GM19043 (cell line): ENCODE data around the gene P2RY14.

Experiments used
- ATAC-seq: cut with Tn5 transposase; IDR thresholded peaks from one replicate; pipeline ENCODE4 v1.9.1; 2021; ENCODE audit warnings: low read depth; ENCODE audit not compliant: unreplicated experiment

Gene P2RY14

DNA sequence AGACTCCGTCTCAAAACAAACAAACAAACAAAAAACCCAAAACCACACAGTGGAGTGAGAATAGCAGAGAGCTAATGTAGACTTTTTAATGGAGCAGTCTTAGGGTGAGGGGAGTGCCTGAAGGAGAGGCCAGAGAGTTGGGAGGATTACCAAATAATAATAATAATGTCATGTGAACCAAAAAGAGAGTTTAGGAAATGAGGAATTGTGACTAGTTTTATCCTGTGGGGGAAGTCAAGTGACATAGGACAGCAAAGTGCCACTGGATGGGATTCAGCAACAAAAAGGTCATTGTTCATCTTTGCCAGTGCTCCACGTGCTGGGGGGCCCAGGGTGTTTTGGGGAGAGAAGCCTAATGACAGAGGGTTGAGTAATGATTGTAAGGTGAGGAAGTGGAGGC lies 25.4 kb upstream of the P2RY14 start:
- no peak for ATAC-seq

GRCh38 chr3:151301787-151302186 lies 23.4 kb upstream of the P2RY14 start:
- ATAC-seq = no peak

- no peak for ATAC-seq
Measured at GRCh38 chr3:151300539-151300938, 22.2 kb upstream of the P2RY14 start.

- no peak for ATAC-seq
Measured at GRCh38 chr3:151299006-151299405, 20.7 kb upstream of the P2RY14 start.

- no peak for ATAC-seq
Measured at GRCh38 chr3:151297429-151297828, 19.1 kb upstream of the P2RY14 start.

GRCh38 chr3:151296226-151296625 lies 17.9 kb upstream of the P2RY14 start:
- ATAC-seq = no peak

DNA sequence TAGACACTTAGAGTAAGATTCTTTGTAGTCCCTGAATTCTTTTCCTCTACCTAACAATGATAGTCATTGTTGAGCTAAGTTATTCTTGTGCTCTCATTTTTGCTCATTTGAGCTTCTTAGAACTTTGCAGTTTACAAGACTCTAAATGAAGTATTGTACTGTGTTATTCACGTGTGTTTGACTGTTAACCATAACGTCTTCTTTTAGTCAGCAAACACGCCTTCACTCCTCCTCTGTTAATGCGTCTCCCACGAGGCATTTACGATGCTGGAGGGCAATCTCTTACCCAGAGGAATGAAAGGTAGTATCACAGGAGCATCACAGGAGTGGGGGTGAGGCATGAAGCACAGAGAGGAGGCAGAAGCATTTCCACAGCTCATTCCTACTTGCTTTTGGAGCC lies 14.8 kb upstream of the P2RY14 start:
- no peak for ATAC-seq

DNA sequence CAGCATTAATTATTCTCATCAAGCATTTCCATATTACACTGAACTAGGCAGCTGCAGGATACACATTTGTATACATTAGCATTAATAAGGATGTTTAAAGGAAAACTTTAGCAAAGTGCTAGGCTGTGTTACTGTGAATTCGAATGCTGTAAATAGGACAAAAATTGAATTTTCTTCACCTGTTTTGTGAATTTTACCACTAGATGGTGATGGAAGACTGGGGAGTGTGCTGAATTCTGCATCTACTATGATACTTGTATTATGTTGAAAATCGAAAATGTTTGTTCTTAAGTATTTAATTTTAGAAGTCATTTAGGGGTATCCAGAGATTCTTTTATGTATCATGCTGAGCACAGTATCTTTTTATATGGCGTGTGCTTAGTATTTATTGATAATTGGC lies 12.3 kb upstream of the P2RY14 start:
- ATAC-seq = no peak

GRCh38 chr3:151289445-151289844 lies 11.1 kb upstream of the P2RY14 start:
- no peak for ATAC-seq

- no peak for ATAC-seq
Measured at GRCh38 chr3:151285940-151286339, 7.6 kb upstream of the P2RY14 start.

GRCh38 chr3:151283907-151284461 lies 5.6 kb upstream of the P2RY14 start:
- no peak for ATAC-seq

DNA sequence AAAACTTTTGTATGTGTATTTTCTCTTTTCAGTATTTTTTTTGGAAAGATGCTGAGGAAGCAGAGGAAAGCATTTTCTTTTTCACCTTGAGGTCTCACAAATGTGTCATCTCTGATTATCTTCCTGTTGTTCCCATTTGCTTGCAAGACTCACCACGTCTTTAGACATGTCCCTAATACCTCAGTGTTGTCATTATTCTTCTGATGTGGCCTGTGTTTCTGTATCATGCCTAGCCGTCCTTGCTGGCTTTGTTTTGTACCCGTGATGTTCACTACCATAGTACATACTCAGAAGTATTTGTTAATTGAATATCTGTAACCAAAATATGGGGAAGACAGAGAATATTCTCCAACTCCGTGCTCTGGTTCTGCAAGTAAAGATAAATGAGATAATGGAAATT lies 5.0 kb upstream of the P2RY14 start:
- ATAC-seq = no peak

DNA sequence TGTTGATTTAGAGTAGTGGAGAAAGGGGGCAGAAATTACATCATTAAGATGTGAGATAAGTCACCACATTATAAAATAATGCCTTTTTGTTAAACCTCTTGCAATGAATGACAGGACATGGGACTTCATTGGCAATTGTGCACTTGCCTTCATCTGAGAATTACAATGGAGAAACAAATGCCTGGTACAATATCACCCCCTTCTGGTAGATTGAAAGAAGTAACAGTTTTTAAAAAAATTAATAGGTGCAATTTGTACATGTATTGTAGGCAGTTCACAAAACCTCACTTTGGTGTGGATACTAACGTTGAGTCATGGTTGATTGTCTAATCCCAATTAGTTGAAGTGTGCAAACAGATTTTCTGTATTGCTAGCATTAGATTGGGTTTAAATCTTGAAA lies 4.6 kb upstream of the P2RY14 start:
- no peak for ATAC-seq

DNA sequence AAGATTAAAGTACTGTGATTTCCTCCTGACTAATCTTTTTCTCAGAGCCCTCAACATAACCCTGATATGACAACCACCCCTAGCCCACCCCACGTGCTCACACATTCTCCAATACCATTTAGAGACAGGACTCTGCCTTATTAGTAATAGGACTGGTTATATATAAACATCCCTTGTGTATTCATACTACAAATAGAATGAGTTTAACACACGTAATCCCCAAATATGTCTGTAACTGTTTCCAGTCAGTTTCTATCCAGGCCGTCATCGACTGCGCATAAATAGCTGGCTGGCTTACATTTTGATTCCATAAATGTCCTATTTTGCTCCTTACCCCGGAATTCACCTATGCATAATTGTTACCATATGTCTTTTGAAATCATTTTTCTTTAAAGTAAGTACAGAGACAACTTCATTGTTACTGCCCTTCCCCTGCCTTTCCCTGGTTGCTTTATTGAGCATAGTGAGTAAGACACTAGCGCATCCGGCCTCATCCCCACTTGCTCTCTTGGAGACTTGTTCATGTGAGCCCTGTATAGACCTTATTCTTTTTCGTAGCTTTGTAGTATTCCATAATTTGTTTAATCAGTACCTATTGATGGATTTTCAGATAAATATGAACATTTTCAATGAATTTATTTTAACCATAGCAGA lies 3.5 kb upstream of the P2RY14 start:
- no peak for ATAC-seq

GRCh38 chr3:151276687-151277042 lies 1.7 kb downstream of the P2RY14 start:
- ATAC-seq = no peak

DNA sequence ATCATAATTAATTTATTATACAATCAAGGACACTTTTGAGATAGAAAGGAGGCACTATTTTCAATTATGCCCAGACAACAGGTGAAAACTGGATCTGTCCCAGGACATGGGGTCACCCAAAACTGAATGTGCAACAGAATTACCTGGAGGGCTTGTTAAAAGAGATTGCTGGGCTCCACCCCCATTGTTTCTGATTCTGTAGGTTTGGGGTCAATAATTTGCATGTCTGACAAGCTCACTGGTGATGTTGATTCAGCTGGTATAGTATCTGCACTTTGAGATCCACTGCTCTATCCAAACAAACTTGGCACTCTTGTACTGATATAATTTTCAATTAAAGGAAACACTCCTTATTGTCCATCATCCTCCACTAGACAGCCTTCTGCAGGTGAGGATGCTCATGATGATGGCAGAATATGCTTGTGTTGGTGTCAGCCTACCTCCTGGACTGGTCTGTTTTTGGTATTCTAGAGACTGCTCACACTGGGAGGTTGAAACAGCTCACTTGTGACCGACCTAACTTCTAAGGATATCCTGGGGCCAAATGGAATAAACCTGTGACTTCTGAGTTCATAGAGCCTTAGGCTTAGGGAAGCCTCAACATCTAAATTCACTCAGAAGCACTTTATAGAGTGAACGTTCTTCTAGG lies 2.2 kb downstream of the P2RY14 start:
- no peak for ATAC-seq

- no peak for ATAC-seq
Measured at GRCh38 chr3:151275091-151275490, 3.3 kb downstream of the P2RY14 start.

DNA sequence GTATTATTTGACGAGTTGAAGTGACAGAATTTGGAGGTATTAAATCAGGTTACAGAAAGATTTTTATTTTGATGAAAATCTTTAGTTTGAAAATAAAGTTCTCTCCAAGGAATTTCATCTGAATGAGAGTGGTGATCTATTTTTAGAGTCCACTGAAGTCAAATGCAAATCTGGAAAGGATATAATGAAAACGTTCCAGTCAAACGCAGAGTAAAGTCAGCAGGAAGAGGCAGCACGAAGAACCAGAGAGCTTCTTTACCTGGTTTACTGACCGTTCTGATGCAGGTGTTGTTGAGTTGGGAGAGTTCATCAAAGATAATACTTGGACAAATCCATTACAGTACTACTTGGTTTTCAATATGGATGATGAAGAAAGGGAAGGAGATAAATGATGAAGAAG lies 8.7 kb downstream of the P2RY14 start:
- no peak for ATAC-seq

DNA sequence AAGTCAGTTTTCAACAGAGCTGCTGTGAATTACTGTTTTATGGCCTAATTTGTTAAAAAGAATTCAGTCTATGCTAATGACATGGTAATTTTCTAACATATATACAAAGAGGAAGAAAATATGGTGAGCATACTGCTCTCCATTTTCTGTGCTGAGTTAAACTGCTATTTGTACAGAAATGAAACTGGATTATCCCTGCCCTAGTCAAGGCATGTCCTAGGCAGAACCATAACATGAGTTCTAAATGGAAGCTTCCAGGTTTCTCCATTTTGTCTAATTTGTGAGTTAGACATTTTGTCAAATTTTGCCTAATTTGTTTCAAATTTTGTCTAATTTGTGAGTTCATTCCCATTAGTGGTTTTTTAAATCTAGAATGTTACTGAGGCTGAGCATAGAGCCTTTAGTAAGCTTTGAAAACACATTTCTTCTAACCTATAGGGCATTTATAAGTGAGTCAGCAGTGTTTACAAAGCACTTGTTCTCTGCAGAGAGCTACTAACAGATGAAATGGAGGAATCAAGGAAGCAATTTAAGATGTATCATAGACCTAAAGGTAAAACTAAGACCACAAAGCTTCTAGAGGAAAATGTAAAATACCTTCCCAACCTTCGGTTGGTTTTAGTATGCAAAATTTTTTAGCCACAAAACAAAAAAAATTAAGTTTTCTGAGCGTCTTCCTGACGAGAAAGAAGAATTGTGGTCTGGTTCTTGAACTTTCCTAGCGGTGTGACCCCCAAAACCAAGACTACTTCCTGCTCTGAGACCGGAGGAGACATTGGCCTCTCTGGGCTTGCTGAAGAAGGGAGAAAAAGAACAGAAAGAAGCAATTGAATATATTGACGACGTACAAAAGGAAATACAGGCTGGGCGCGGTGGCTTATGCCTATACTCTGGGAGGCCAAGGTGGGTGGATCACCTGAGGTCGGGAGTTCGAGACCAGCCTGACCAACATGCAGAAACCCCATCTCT lies 9.8 kb downstream of the P2RY14 start:
- peak; percentile 52 for ATAC-seq

- no peak for ATAC-seq
Measured at GRCh38 chr3:151267066-151267465, 11.3 kb downstream of the P2RY14 start.

- peak; percentile 93 for ATAC-seq
Measured at GRCh38 chr3:151265866-151266265, 12.5 kb downstream of the P2RY14 start.
